B cell (primary cell): ENCODE data around the gene BANF2. TPM values are rescaled to one million over a fixed set of nuclear protein-coding genes. Genes with fewer than 3 reads are reported as not detected.

ENCODE experiments used
- ATAC-seq: fragments of 200-7000 bp; cut with Tn5 transposase; one replicate; pipeline ENCODE4 v1.10.0; 2021; ENCODE audit warnings: low read depth, mild to moderate bottlenecking, moderate number of reproducible peaks, moderate library complexity
- CTCF ChIA-PET: fragments of 350-600 bp; sonication (Branson Sonifier 250); formaldehyde crosslinking; loops from one replicate; lab custom pipeline; 2021; ENCODE audit warnings: antibody characterized with exemption, inconsistent platforms; lab: Charles Lee
- POLR2A ChIA-PET: fragments of 350-600 bp; sonication (Branson Sonifier 250); formaldehyde crosslinking; loops from one replicate; lab custom pipeline; 2021; ENCODE audit warnings: antibody characterized with exemption; lab: Charles Lee
- DNase-seq: peaks from one replicate; pipeline ENCODE4 v3.0.0; 2013
- H2AFZ ChIP-seq: 2 replicates; pipeline ENCODE4 v1.6.1; 2012; ENCODE audit warnings: mild to moderate bottlenecking, low read depth, low read length; ENCODE audit not compliant: insufficient read depth, poor library complexity, severe bottlenecking
- H3K27ac ChIP-seq, 2 donors: 1 replicate in 1 of 2; 2 replicates in 1 of 2; pipeline ENCODE4 v1.5.1; 2012 to 2013; ENCODE audit warnings: low read length in 2 of 2, mild to moderate bottlenecking in 2 of 2, moderate library complexity in 1 of 2
- H3K27me3 ChIP-seq, 4 experiments: fragments of 200-600 bp in 1 of 4; sonication (generic) in 1 of 4; replicated peaks in 1 of 4; 1 replicate in 2 of 4; 2 replicates in 2 of 4; pipeline versions ENCODE4 v1.6.1 to v1.7.0; 2013 to 2016; ENCODE audit warnings: low read length in 3 of 4, mild to moderate bottlenecking in 2 of 4, mixed read lengths in 1 of 4, moderate library complexity in 1 of 4; ENCODE audit not compliant: insufficient read depth in 4 of 4, control insufficient read depth in 3 of 4; ENCODE audit errors: control extremely low read depth in 1 of 4
- H3K36me3 ChIP-seq, 2 experiments: replicated peaks in 1 of 2; 1 replicate in 1 of 2; 2 replicates in 1 of 2; pipeline versions ENCODE4 v1.6.1 to v1.7.1; 2013; ENCODE audit warnings: low read length in 1 of 2; ENCODE audit not compliant: insufficient read depth in 2 of 2, control insufficient read depth in 1 of 2; ENCODE audit errors: control extremely low read depth in 1 of 2, extremely low read depth in 1 of 2
- H3K4me1 ChIP-seq, 2 donors: fragments of 200-600 bp in 1 of 2; sonication (generic) in 1 of 2; 1 replicate in 1 of 2; 2 replicates in 1 of 2; pipeline versions ENCODE4 v1.5.1 to v1.6.1; 2013 to 2017; ENCODE audit warnings: low read length in 2 of 2; ENCODE audit not compliant: control insufficient read depth in 2 of 2, insufficient read depth in 2 of 2
- H3K4me2 ChIP-seq: replicated peaks from 2 replicates; pipeline ENCODE3; 2012; ENCODE audit warnings: mild to moderate bottlenecking, low read depth, low read length; ENCODE audit not compliant: poor library complexity, severe bottlenecking
- H3K4me3 ChIP-seq, 5 experiments: fragments of 200-600 bp in 1 of 5; sonication (generic) in 1 of 5; 1 replicate in 3 of 5; 2 replicates in 2 of 5; pipeline versions ENCODE4 v1.5.1 to v1.7.0; 2011 to 2016; ENCODE audit warnings: low read length in 4 of 5, mild to moderate bottlenecking in 4 of 5, low read depth in 2 of 5, control low read depth in 1 of 5, moderate library complexity in 1 of 5; ENCODE audit not compliant: insufficient read depth in 1 of 5; ENCODE audit errors: control extremely low read depth in 1 of 5, extremely low read depth in 1 of 5
- H3K79me2 ChIP-seq: fragments of 200-600 bp; sonication (generic); one replicate; pipeline ENCODE4 v1.6.0; 2016; ENCODE audit warnings: low read length; ENCODE audit not compliant: control insufficient read depth, insufficient read depth
- H3K9ac ChIP-seq: fragments of 200-600 bp; sonication (generic); 2 replicates; pipeline ENCODE4 v1.6.1; 2017; ENCODE audit warnings: mild to moderate bottlenecking, low read length, moderate library complexity
- H3K9me3 ChIP-seq, 3 donors: one replicate each; pipeline versions ENCODE4 v1.6.1 to v1.7.1; 2013; ENCODE audit warnings: low read length in 2 of 3; ENCODE audit not compliant: control insufficient read depth in 2 of 3, insufficient read depth in 1 of 3; ENCODE audit errors: control extremely low read depth in 1 of 3
- H4K20me1 ChIP-seq: 2 replicates; pipeline ENCODE4 v1.6.0; 2012; ENCODE audit warnings: mild to moderate bottlenecking, low read length; ENCODE audit not compliant: insufficient read depth, control insufficient read depth, poor library complexity, severe bottlenecking
- H3K27ac Mint-ChIP-seq: one replicate; pipeline ENCODE4 v1.8.0; 2021; ENCODE audit warnings: mixed read lengths
- H3K27me3 Mint-ChIP-seq: one replicate; pipeline ENCODE4 v1.8.0; 2021; ENCODE audit warnings: mixed read lengths
- H3K4me1 Mint-ChIP-seq: one replicate; pipeline ENCODE4 v1.8.0; 2021; ENCODE audit warnings: mixed read lengths
- H3K4me3 Mint-ChIP-seq: one replicate; pipeline ENCODE4 v1.8.0; 2021; ENCODE audit warnings: mixed read lengths
- H3K9me3 Mint-ChIP-seq: one replicate; pipeline ENCODE4 v1.8.0; 2022; ENCODE audit warnings: mixed read lengths; ENCODE audit not compliant: insufficient read depth
- EZH2 ChIP-seq: IDR thresholded peaks from 2 replicates; pipeline ENCODE4 v1.6.1; 2012; ENCODE audit warnings: borderline replicate concordance, low read depth, mild to moderate bottlenecking, moderate library complexity, low read length; ENCODE audit not compliant: insufficient read depth, poor library complexity, severe bottlenecking
- WGBS: methylation state at CpG from one replicate; pipeline ENCODE4 v1.1.5; 2013; ENCODE audit warnings: missing lambda C conversion rate; ENCODE audit not compliant: insufficient coverage; 5-methylcytosine and 5-hydroxymethylcytosine counted together
- intact Hi-C: fragments of 100-400 bp; cut with micrococcal nuclease; formaldehyde crosslinking; loops from one replicate; pipeline ENCODE4 v1.10.0; 2022
- polyA plus RNA-seq: library from polyadenylated mRNA; depleted of rRNA; stranded (reverse); fragments of >200 nt; gene quantifications from 2 replicates; pipeline ENCODE4 v1.2.3, GENCODE V29; 2012
- total RNA-seq, 2 donors: library from RNA; stranded (reverse); fragments of 120-200 nt in 1 of 2; gene quantifications; 1 replicate in 1 of 2; 2 replicates in 1 of 2; pipeline versions ENCODE4 v1.2.3 to v1.2.4, GENCODE V29; 2013 to 2022
- TF ChIP-seq, protein P1 (sequence below): fragments of 200-600 bp; IDR thresholded peaks from one replicate; pipeline ENCODE4 v1.8.0; 2022; ENCODE audit warnings: antibody characterized with exemption, mild to moderate bottlenecking

The BANF2 gene
- total and polyA plus RNA-seq, 2 donors (not counting 1 experiment from before 2014, with no cell fraction given): not detected

DNA sequence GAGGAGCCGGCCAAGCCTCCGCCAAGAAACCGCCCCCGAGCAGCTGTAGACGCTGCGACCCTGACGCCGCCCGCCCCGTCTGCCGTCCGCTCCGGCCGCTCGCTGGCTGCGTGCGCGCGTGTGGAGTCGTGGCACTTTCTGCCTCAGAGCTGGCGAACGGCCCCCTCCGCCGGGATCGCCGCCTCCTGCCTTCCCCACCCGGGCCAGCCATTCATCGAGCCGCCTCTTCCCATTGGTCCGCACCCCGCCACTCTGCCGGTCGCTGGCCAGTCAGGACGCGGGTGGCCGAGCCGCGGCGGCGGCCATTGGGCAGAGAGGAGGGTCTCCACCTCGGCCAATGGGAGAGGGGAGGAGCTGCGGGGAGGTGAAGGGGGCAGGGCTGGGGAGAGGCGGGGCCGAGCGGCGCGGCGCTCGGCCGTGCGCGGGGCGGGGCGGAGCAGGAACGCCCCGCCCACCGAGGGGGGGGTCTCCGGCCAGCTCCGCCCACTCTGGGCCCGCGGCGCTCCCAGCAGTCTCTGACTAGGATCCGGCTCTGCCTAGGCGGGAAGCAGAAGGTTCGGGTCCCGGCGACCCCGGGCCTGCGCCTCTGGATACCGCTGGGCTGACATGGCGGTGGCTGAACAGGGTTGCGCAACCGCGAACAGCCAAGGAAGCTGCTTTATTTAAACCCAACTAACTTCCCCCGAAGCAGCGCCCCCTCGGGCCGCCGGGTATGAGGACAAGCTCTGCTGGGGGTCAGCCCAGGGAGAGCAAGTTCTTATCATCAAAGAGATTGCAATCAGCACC is 17.5 kb upstream of the BANF2 start, which contains the start of gene RRBP1:
RRBP1 (minus strand) TSS at position 140 of the 786 bp plus-strand sequence. CDS start 21,735 bp downstream, outside the sequence.
- intact Hi-C loops: loop anchor here (1.0 to 10.0 kb wide), 12 partner anchors 113 to 1113 kb away; partner anchors contain the start of genes BFSP1, KAT14, MGME1 and PET117
- Mint-ChIP-seq H3K4me3 (peak within 1 kb of the TSS; percentile 92), H3K27me3 (peaks cover 29% of the 10 kb centered on the region), H3K9me3 (no peaks in the 10 kb centered on the region), H3K4me1 (peaks cover 20% of the 10 kb centered on the region), H3K27ac (peak within 1 kb of the TSS; percentile 92)
- Histone ChIP-seq H3K9me3 (peaks cover 0 to 3% (median 1%) of the 10 kb centered on the region in 3 donors), H3K27me3 (peaks cover 0 to 11% (median 4%) of the 10 kb centered on the region in 4 experiments), H3K36me3 (no peaks in the 10 kb centered on the region), H4K20me1 (no peaks in the 10 kb centered on the region), H3K9ac (peak within 1 kb of the TSS; percentile 73), H3K4me3 (peak within 1 kb of the TSS; percentile 51 to 85 (median 72)), H3K27ac (peak within 1 kb of the TSS; percentile 46 to 74), H3K79me2 (peaks cover 14% of the 10 kb centered on the region), H2AFZ (peak within 1 kb of the TSS; percentile 84), H3K4me1 (peaks cover 15 to 18% of the 10 kb centered on the region in 2 donors), H3K4me2 (peak within 1 kb of the TSS; percentile 97)
- ChIA-PET POLR2A (interaction anchor here (0.5 to 1.7 kb wide), 10 partner anchors 92 to 315 kb away, joined by 3 to 10 read pairs (median 4); partner anchors contain the start of genes DSTN, MGME1 and SNX5), CTCF (interaction anchor here (0.7 to 6.4 kb wide), 43 partner anchors 9 to 606 kb away, joined by 3 to 159 read pairs (median 4); partner anchors contain the start of genes DSTN, KAT14, MGME1 and PET117)
- WGBS: under 1% methylated on average over 75 of the region's 79 CpGs
- DNase-seq (peak; percentile 97), ATAC-seq (peak; percentile 92)
- TF ChIP-seq, protein P1, sequence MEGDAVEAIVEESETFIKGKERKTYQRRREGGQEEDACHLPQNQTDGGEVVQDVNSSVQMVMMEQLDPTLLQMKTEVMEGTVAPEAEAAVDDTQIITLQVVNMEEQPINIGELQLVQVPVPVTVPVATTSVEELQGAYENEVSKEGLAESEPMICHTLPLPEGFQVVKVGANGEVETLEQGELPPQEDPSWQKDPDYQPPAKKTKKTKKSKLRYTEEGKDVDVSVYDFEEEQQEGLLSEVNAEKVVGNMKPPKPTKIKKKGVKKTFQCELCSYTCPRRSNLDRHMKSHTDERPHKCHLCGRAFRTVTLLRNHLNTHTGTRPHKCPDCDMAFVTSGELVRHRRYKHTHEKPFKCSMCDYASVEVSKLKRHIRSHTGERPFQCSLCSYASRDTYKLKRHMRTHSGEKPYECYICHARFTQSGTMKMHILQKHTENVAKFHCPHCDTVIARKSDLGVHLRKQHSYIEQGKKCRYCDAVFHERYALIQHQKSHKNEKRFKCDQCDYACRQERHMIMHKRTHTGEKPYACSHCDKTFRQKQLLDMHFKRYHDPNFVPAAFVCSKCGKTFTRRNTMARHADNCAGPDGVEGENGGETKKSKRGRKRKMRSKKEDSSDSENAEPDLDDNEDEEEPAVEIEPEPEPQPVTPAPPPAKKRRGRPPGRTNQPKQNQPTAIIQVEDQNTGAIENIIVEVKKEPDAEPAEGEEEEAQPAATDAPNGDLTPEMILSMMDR: peak; percentile 90
- no peak for TF ChIP-seq EZH2
